Neural cell (in vitro differentiated cells): Measurements from ENCODE around the gene HIPK2. TPM values are rescaled to one million over a fixed set of nuclear protein-coding genes. Genes with fewer than 3 reads are reported as not detected.

Experiments used
- H2AFZ ChIP-seq: fragments of 200-600, 300-800 bp; sonication (generic), shearing (Covaris generic); 2 replicates; pipeline ENCODE4 v1.6.0; 2014; ENCODE audit warnings: low read depth, mild to moderate bottlenecking, antibody characterized with exemption, low read length, moderate library complexity
- H3F3A ChIP-seq: fragments of 200-600 bp; shearing (Covaris generic); 2 replicates; pipeline ENCODE4 v1.6.1; 2016; ENCODE audit warnings: mild to moderate bottlenecking, moderate library complexity, mixed read lengths, antibody characterized with exemption, low read length; ENCODE audit not compliant: insufficient read depth, poor library complexity, severe bottlenecking
- H3K27ac ChIP-seq: fragments of 200-600, 300-800 bp; sonication (generic), shearing (Covaris generic); 2 replicates; pipeline ENCODE4 v1.5.1; 2014; ENCODE audit warnings: mild to moderate bottlenecking, low read length, moderate library complexity
- H3K27me3 ChIP-seq: fragments of 300-800, 200-600 bp; sonication (generic), shearing (Covaris generic); 2 replicates; pipeline ENCODE4 v1.6.0; 2014; ENCODE audit warnings: mild to moderate bottlenecking, low read depth, low read length, moderate library complexity; ENCODE audit not compliant: insufficient read depth
- H3K36me3 ChIP-seq: fragments of 300-800, 200-600 bp; sonication (generic), shearing (Covaris generic); 2 replicates; pipeline ENCODE4 v1.5.1; 2014; ENCODE audit warnings: mild to moderate bottlenecking, antibody characterized with exemption, low read length, moderate library complexity; ENCODE audit not compliant: insufficient read depth
- H3K4me2 ChIP-seq: fragments of 300-800, 200-600 bp; sonication (generic), shearing (Covaris generic); 2 replicates; pipeline ENCODE4 v1.6.0; 2014; ENCODE audit warnings: mild to moderate bottlenecking, low read length
- H3K4me3 ChIP-seq: fragments of 300-800, 200-600 bp; sonication (generic), shearing (Covaris generic); 2 replicates; pipeline ENCODE4 v1.5.1; 2014; ENCODE audit warnings: mild to moderate bottlenecking, low read length, moderate library complexity
- H3K79me2 ChIP-seq: fragments of 200-600 bp; shearing (Covaris generic); replicated peaks from 2 replicates; pipeline ENCODE4 v1.6.0; 2014; ENCODE audit warnings: mild to moderate bottlenecking, low read length, moderate library complexity; ENCODE audit not compliant: insufficient read depth
- H3K9ac ChIP-seq: fragments of 300-800, 200-600 bp; sonication (generic), shearing (Covaris generic); 2 replicates; pipeline ENCODE4 v1.6.1; 2016; ENCODE audit warnings: mild to moderate bottlenecking, low read length, mixed read lengths
- H3K9me2 ChIP-seq: fragments of 200-600 bp; shearing (Covaris generic); 2 replicates; pipeline ENCODE4 v1.6.1; 2016; ENCODE audit warnings: mild to moderate bottlenecking, low read length, mixed read lengths; ENCODE audit not compliant: insufficient read depth
- H3K9me3 ChIP-seq: fragments of 200-600, 300-800 bp; sonication (generic), shearing (Covaris generic); 2 replicates; pipeline ENCODE4 v1.6.1; 2016; ENCODE audit warnings: mild to moderate bottlenecking, mixed run types, low read length, moderate library complexity, mixed read lengths
- H4K20me1 ChIP-seq: fragments of 200-600 bp; shearing (Covaris generic); 2 replicates; pipeline ENCODE4 v1.6.1; 2016; ENCODE audit warnings: mild to moderate bottlenecking, mixed run types; ENCODE audit not compliant: insufficient read depth
- CTCF ChIP-seq: fragments of 450-650 bp; IDR thresholded peaks from 2 replicates; pipeline ENCODE4 v1.5.1; 2014; ENCODE audit warnings: antibody characterized with exemption, mild to moderate bottlenecking, moderate library complexity; ENCODE audit not compliant: poor library complexity, severe bottlenecking
- EP300 ChIP-seq: fragments of 450-650 bp; conservative IDR thresholded peaks from 2 replicates; pipeline ENCODE4 v1.6.1; 2014; ENCODE audit warnings: antibody characterized with exemption, mild to moderate bottlenecking, moderate library complexity; ENCODE audit not compliant: poor library complexity, severe bottlenecking
- EZH2 ChIP-seq: fragments of 200-600, 300-800 bp; shearing (Covaris generic), sonication (generic); IDR thresholded peaks from 2 replicates; pipeline ENCODE4 v1.6.1; 2014; ENCODE audit warnings: antibody characterized with exemption, low read length, borderline replicate concordance, mild to moderate bottlenecking; ENCODE audit not compliant: insufficient read depth, poor library complexity, severe bottlenecking
- MXI1 ChIP-seq: fragments of 450-650 bp; conservative IDR thresholded peaks from 2 replicates; pipeline ENCODE4 v1.6.1; 2014; ENCODE audit warnings: antibody characterized with exemption, mild to moderate bottlenecking; ENCODE audit not compliant: poor library complexity, severe bottlenecking
- POLR2AphosphoS5 ChIP-seq: IDR thresholded peaks from 2 replicates; pipeline ENCODE4 v1.6.1; 2012
- RAD21 ChIP-seq: fragments of 450-650 bp; conservative IDR thresholded peaks from 2 replicates; pipeline ENCODE4 v1.6.1; 2014; ENCODE audit warnings: antibody characterized with exemption, mild to moderate bottlenecking, moderate library complexity
- REST ChIP-seq: IDR thresholded peaks from 2 replicates; pipeline ENCODE4 v1.6.1; 2012; ENCODE audit warnings: borderline replicate concordance
- SMC3 ChIP-seq: fragments of 450-650 bp; conservative IDR thresholded peaks from 2 replicates; pipeline ENCODE4 v1.6.1; 2014; ENCODE audit warnings: antibody characterized with exemption, mild to moderate bottlenecking, moderate library complexity; ENCODE audit not compliant: poor library complexity
- TAF1 ChIP-seq: IDR thresholded peaks from 2 replicates; pipeline ENCODE4 v1.6.1; 2012; ENCODE audit warnings: low read depth
- polyA plus RNA-seq: library from polyadenylated mRNA; depleted of rRNA; stranded (reverse); fragments of >200 nt; gene quantifications from 2 replicates; pipeline ENCODE4 v1.2.3, GENCODE V29; 2014

HIPK2 gene
- polyA plus RNA-seq, 1 donor from 2014 or later: 8.5 TPM

- no peaks in the 10 kb centered on the region for H3F3A ChIP-seq
- TF ChIP-seq EP300: no peak
- no peak overlapping the region for H2AFZ ChIP-seq
- no peak overlapping the region for H3K9ac ChIP-seq
- no peak overlapping the region for H3K4me3 ChIP-seq
- H3K4me2 ChIP-seq: no peak overlapping the region
- peaks cover 4% of the 10 kb centered on the region for H3K36me3 ChIP-seq
- no peak overlapping the region for H3K27ac ChIP-seq
- H3K9me3 ChIP-seq: no peaks in the 10 kb centered on the region
- H3K9me2 ChIP-seq: no peaks in the 10 kb centered on the region
- no peaks in the 10 kb centered on the region for H3K27me3 ChIP-seq
- no peaks in the 10 kb centered on the region for H3K79me2 ChIP-seq
- H4K20me1 ChIP-seq: no peaks in the 10 kb centered on the region
Observed at GRCh38 chr7:139583826-139584553, 193.8 kb downstream of the HIPK2 start.

GRCh38 chr7:139582671-139583155 is 195.1 kb downstream of the HIPK2 start:
- H2AFZ ChIP-seq: no peak overlapping the region

More at GRCh38 chr7:139582671-139583155, 195.1 kb downstream of the HIPK2 start:
- H3K9ac ChIP-seq: no peak overlapping the region
- H3K79me2 ChIP-seq: no peaks in the 10 kb centered on the region
- H3K9me3 ChIP-seq: no peaks in the 10 kb centered on the region
- peaks cover 4% of the 10 kb centered on the region for H3K36me3 ChIP-seq
- H4K20me1 ChIP-seq: no peaks in the 10 kb centered on the region
- H3K27me3 ChIP-seq: no peaks in the 10 kb centered on the region
- no peaks in the 10 kb centered on the region for H3K9me2 ChIP-seq
- no peak overlapping the region for H3K4me2 ChIP-seq
- no peaks in the 10 kb centered on the region for H3F3A ChIP-seq
- H3K4me3 ChIP-seq: no peak overlapping the region
- no peak overlapping the region for H3K27ac ChIP-seq
- TF ChIP-seq CTCF: no peak
- TF ChIP-seq MXI1: no peak
- TF ChIP-seq SMC3: no peak
- TF ChIP-seq RAD21: no peak
- TF ChIP-seq EP300: no peak
- TF ChIP-seq EZH2: no peak
- TF ChIP-seq POLR2AphosphoS5: no peak
- no peak for TF ChIP-seq REST
- no peak for TF ChIP-seq TAF1
